Glutamatergic neuron (in vitro differentiated cells): Measurements from ENCODE around the gene NWD2. TPM values are rescaled to one million over a fixed set of nuclear protein-coding genes. Genes with fewer than 3 reads are reported as not detected.

Experiments used
- DNase-seq: peaks from one replicate; pipeline ENCODE4 v3.0.0; 2022
- H3K27ac Mint-ChIP-seq: one replicate; pipeline ENCODE4 v1.8.0; 2020; ENCODE audit warnings: mild to moderate bottlenecking, mixed read lengths, inconsistent platforms; ENCODE audit not compliant: unreplicated experiment
- H3K27me3 Mint-ChIP-seq: one replicate; pipeline ENCODE4 v1.8.0; 2020; ENCODE audit warnings: mild to moderate bottlenecking, moderate library complexity, mixed read lengths, inconsistent platforms; ENCODE audit not compliant: unreplicated experiment
- H3K36me3 Mint-ChIP-seq: one replicate; pipeline ENCODE4 v1.8.0; 2020; ENCODE audit warnings: mild to moderate bottlenecking, mixed read lengths, inconsistent platforms; ENCODE audit not compliant: unreplicated experiment
- H3K4me1 Mint-ChIP-seq: one replicate; pipeline ENCODE4 v1.8.0; 2020; ENCODE audit warnings: mild to moderate bottlenecking, low read depth, mixed read lengths, inconsistent platforms; ENCODE audit not compliant: unreplicated experiment
- H3K4me3 Mint-ChIP-seq: one replicate; pipeline ENCODE4 v1.8.0; 2020; ENCODE audit warnings: mild to moderate bottlenecking, mixed read lengths, inconsistent platforms; ENCODE audit not compliant: unreplicated experiment
- H3K9me3 Mint-ChIP-seq: one replicate; pipeline ENCODE4 v1.8.0; 2020; ENCODE audit warnings: mild to moderate bottlenecking, moderate library complexity, mixed read lengths, inconsistent platforms; ENCODE audit not compliant: unreplicated experiment
- total RNA-seq: library from RNA; stranded (reverse); fragmentation: NEBNext Ultra II Directional; extraction: Animal tissue kit (Norgen Biotek cat#: 25700); gene quantifications from one replicate; pipeline ENCODE4 v1.2.1, GENCODE V29; 2021; ENCODE audit not compliant: unreplicated experiment
- TF ChIP-seq, protein P1 (sequence below): fragments of 200-600 bp; sonication (generic); IDR thresholded peaks from one replicate; pipeline ENCODE4 v1.5.0; 2021; ENCODE audit not compliant: partially characterized antibody, unreplicated experiment

NWD2 gene
- total RNA-seq, 1 donor from 2014 or later: 0.17 TPM

- TF ChIP-seq, protein P1, sequence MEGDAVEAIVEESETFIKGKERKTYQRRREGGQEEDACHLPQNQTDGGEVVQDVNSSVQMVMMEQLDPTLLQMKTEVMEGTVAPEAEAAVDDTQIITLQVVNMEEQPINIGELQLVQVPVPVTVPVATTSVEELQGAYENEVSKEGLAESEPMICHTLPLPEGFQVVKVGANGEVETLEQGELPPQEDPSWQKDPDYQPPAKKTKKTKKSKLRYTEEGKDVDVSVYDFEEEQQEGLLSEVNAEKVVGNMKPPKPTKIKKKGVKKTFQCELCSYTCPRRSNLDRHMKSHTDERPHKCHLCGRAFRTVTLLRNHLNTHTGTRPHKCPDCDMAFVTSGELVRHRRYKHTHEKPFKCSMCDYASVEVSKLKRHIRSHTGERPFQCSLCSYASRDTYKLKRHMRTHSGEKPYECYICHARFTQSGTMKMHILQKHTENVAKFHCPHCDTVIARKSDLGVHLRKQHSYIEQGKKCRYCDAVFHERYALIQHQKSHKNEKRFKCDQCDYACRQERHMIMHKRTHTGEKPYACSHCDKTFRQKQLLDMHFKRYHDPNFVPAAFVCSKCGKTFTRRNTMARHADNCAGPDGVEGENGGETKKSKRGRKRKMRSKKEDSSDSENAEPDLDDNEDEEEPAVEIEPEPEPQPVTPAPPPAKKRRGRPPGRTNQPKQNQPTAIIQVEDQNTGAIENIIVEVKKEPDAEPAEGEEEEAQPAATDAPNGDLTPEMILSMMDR: no peak
- Mint-ChIP-seq H3K4me3 (no peak overlapping the region), H3K36me3 (no peaks in the 10 kb centered on the region), H3K27ac (no peak overlapping the region), H3K9me3 (no peaks in the 10 kb centered on the region), H3K4me1 (no peaks in the 10 kb centered on the region), H3K27me3 (no peaks in the 10 kb centered on the region)
- no peak for DNase-seq
Measured at GRCh38 chr4:37446016-37446415, 201.5 kb downstream of the NWD2 start.

- H3K27me3 Mint-ChIP-seq: no peaks in the 10 kb centered on the region
- TF ChIP-seq, protein P1: no peak
- H3K4me1 Mint-ChIP-seq: no peaks in the 10 kb centered on the region
Measured at GRCh38 chr4:37447886-37448285, 203.3 kb downstream of the NWD2 start.

DNA sequence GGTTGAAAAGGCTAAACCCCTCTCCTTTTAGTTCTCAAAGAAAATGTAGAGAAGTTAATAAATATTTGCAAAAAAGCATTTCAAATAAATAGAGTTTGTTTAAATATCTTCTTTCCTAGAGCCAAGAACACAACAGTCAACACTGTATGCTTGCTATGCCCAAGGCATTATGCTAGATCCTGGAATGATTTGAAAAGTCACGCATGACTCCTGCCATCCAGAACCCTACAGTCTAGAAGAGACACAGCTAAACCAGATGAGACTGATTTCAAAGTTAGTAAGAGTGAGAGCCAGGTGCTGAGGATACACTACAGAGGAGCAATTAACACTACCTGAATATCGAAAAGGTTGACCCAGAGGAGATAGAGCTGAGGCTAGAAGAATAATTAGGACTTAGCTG lies 205.8 kb downstream of the NWD2 start:
- Mint-ChIP-seq H3K9me3 (no peaks in the 10 kb centered on the region), H3K27me3 (no peaks in the 10 kb centered on the region), H3K36me3 (no peaks in the 10 kb centered on the region), H3K27ac (no peak overlapping the region), H3K4me3 (no peak overlapping the region), H3K4me1 (peaks cover 4% of the 10 kb centered on the region)
- TF ChIP-seq, protein P1: no peak
- DNase-seq: no peak

More at GRCh38 chr4:37447886-37448285, 203.3 kb downstream of the NWD2 start:
- H3K9me3 Mint-ChIP-seq: no peaks in the 10 kb centered on the region
- no peak overlapping the region for H3K4me3 Mint-ChIP-seq
- no peak overlapping the region for H3K27ac Mint-ChIP-seq
- DNase-seq: no peak
- no peaks in the 10 kb centered on the region for H3K36me3 Mint-ChIP-seq

GRCh38 chr4:37450911-37451310 lies 206.4 kb downstream of the NWD2 start:
- H3K9me3 Mint-ChIP-seq: no peaks in the 10 kb centered on the region

DNA sequence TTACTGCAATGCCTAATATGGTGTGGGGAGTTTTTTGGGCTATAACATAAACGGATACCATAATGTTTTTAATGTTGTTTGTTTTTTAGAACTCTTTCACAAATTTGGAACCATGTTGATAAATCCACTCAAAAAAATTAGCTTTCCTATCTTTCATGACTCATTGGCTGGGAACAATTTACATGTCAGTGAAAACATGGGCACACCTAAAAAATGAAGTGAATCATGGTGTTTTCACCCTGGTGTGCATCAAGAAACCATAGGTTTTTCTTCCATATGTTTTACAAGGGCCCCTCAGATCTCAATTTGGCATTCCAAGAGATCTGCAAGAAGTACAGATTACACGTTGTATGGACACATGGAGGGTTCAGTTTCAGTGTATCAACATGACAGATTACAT lies 207.1 kb downstream of the NWD2 start:
- H3K36me3 Mint-ChIP-seq: no peaks in the 10 kb centered on the region
- TF ChIP-seq, protein P1: no peak
- H3K4me1 Mint-ChIP-seq: peaks cover 4% of the 10 kb centered on the region
- no peak overlapping the region for H3K4me3 Mint-ChIP-seq
- H3K27ac Mint-ChIP-seq: no peak overlapping the region
- no peaks in the 10 kb centered on the region for H3K9me3 Mint-ChIP-seq
- H3K27me3 Mint-ChIP-seq: no peaks in the 10 kb centered on the region
- DNase-seq: no peak

More at GRCh38 chr4:37450911-37451310, 206.4 kb downstream of the NWD2 start:
- Mint-ChIP-seq H3K36me3 (no peaks in the 10 kb centered on the region), H3K27me3 (no peaks in the 10 kb centered on the region), H3K27ac (no peak overlapping the region), H3K4me3 (no peak overlapping the region), H3K4me1 (peaks cover 4% of the 10 kb centered on the region)
- DNase-seq: no peak
- TF ChIP-seq, protein P1: no peak
